HT1080 (cell line): ENCODE results near the gene MACIR. TPM values are rescaled to one million over a fixed set of nuclear protein-coding genes. Genes with fewer than 3 reads are reported as not detected.
"Not testable (repeated sequence)": the region's sequence is repeated elsewhere in the genome, so short reads cannot be mapped to it uniquely, and the experiment has no call there.

Source experiments
- DNase-seq: peaks from one replicate; pipeline ENCODE4 v3.0.0-alpha.2; 2015; ENCODE audit warnings: low read depth
- polyA plus RNA-seq, 2 experiments: library from polyadenylated mRNA; depleted of rRNA; stranded (reverse); fragments of >200 nt; gene quantifications; 2 replicates each; pipeline ENCODE4 v1.2.3, GENCODE V29; 2015
- total RNA-seq: library from RNA; depleted of rRNA; stranded (reverse); fragments of >200 nt; shearing (Covaris generic); gene quantifications from 2 replicates; pipeline ENCODE4 v1.2.3, GENCODE V29; 2014; rRNA removed

Gene MACIR
- total RNA-seq: 20.2 and 26.7 TPM in 2 replicates
- polyA plus RNA-seq (2015; cell fraction: cytosol; rRNA removed): 27.0 and 28.8 TPM in 2 replicates
- 21.1 and 21.6 TPM in 2 replicates for polyA plus RNA-seq (2015; cell fraction: nucleus; rRNA removed)

GRCh38 chr5:103258368-103258956 is at the start of gene MACIR:
Gene MACIR, plus strand, starts transcription at chr5:103258763. Its CDS starts 17,157 bp downstream, at chr5:103275920.
- DNase-seq: peak; percentile 96

GRCh38 chr5:103209065-103209464 is 49.5 kb upstream of the MACIR start:
- DNase-seq: no peak

GRCh38 chr5:103210952-103211351 is 47.6 kb upstream of the MACIR start:
- DNase-seq: no peak

- DNase-seq: no peak
Observed at GRCh38 chr5:103211576-103212561, 46.7 kb upstream of the MACIR start.

GRCh38 chr5:103216137-103216536 is 42.4 kb upstream of the MACIR start:
- peak; percentile 42 for DNase-seq

- no peak for DNase-seq
Observed at GRCh38 chr5:103216697-103217096, 41.9 kb upstream of the MACIR start.

GRCh38 chr5:103217101-103217500 is 41.5 kb upstream of the MACIR start:
- no peak for DNase-seq

GRCh38 chr5:103218164-103218563 is 40.4 kb upstream of the MACIR start:
- DNase-seq: no peak

- DNase-seq: not testable (repeated sequence)
Observed at GRCh38 chr5:103219074-103219473, 39.5 kb upstream of the MACIR start.

GRCh38 chr5:103223031-103223955 is 35.3 kb upstream of the MACIR start:
- no peak for DNase-seq

- peak; percentile 73 for DNase-seq
Observed at GRCh38 chr5:103224118-103224893, 34.3 kb upstream of the MACIR start.

- DNase-seq: no peak
Observed at GRCh38 chr5:103224894-103225246, 33.7 kb upstream of the MACIR start.

GRCh38 chr5:103228061-103228460 is 30.5 kb upstream of the MACIR start:
- no peak for DNase-seq

GRCh38 chr5:103228588-103228987 is 30.0 kb upstream of the MACIR start:
- no peak for DNase-seq

GRCh38 chr5:103232393-103232999 is 26.1 kb upstream of the MACIR start:
- DNase-seq: peak; percentile 15

GRCh38 chr5:103234239-103234975 is 24.2 kb upstream of the MACIR start:
- DNase-seq: no peak

GRCh38 chr5:103235891-103236290 is 22.7 kb upstream of the MACIR start:
- DNase-seq: no peak

GRCh38 chr5:103237778-103238177 is 20.8 kb upstream of the MACIR start:
- no peak for DNase-seq

GRCh38 chr5:103243665-103244064 is 14.9 kb upstream of the MACIR start:
- DNase-seq: no peak
